Uterus (tissue), 2 donors: ENCODE results near the gene TUBB3.

Experiments
- POLR2A ChIP-seq, 2 donors: fragments of 450-650 bp; IDR thresholded peaks; one replicate each; pipeline ENCODE4 v1.6.1; 2016; ENCODE audit warnings: antibody characterized with exemption in 2 of 2, mild to moderate bottlenecking in 1 of 2, moderate library complexity in 1 of 2
- TF ChIP-seq, protein P1 (sequence below), 4 experiments: fragments of 200-600 bp in 2 of 4; fragments of 450-650 bp in 2 of 4; sonication (generic) in 2 of 4; IDR thresholded peaks; one replicate each; pipeline ENCODE4 v1.5.1; 2016 to 2019; ENCODE audit warnings: antibody characterized with exemption in 4 of 4, mild to moderate bottlenecking in 2 of 4, moderate library complexity in 1 of 4

DNA sequence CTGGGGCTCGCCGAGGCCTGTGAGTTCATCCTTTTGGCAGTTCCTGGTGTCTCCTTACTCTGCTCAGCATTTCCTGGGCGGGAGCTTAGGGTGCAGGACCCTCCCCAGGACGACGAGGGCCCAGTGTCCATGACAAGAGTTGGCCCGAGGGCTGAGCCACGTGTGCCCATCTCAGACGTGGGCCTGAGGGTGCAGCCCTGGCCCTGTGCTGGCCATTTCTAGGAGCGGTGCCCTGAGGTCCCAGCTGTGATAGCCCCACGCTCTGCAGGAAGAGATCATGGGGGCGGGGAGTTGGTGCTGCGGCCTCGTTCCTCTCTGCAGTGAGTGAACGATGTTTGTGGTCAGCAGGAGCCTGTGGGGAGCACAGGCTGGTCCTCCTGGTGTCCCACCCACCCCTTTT lies 10.5 kb upstream of the TUBB3 start:
- TF ChIP-seq, protein P1, sequence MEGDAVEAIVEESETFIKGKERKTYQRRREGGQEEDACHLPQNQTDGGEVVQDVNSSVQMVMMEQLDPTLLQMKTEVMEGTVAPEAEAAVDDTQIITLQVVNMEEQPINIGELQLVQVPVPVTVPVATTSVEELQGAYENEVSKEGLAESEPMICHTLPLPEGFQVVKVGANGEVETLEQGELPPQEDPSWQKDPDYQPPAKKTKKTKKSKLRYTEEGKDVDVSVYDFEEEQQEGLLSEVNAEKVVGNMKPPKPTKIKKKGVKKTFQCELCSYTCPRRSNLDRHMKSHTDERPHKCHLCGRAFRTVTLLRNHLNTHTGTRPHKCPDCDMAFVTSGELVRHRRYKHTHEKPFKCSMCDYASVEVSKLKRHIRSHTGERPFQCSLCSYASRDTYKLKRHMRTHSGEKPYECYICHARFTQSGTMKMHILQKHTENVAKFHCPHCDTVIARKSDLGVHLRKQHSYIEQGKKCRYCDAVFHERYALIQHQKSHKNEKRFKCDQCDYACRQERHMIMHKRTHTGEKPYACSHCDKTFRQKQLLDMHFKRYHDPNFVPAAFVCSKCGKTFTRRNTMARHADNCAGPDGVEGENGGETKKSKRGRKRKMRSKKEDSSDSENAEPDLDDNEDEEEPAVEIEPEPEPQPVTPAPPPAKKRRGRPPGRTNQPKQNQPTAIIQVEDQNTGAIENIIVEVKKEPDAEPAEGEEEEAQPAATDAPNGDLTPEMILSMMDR (IDR thresholded peaks at IDR 0.05): no peak
- TF ChIP-seq POLR2A (IDR thresholded peaks at IDR 0.05): no peak
